ENCODE results near the gene BRPF1.

BRPF1 gene

DNA sequence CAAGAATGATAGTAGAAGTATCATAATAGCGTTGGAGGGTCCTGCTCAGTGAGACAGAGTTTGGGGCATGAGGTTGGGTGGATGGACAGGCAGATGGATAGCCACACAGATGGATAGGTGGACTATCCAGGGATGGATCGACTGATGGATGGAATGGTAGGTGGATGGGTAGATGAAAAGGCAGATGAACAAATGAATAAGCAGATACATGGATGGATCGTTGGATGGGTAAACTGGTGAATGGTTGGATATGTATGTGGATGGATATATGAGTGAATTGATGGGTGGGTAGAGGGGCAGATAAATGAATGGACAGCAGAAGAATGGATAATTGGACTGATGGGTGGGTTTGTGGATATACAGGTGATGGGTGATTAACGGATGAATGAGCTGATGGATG lies 18.4 kb upstream of the BRPF1 start:
- H3K27ac ChIP-seq: no peak overlapping the region
- DNase-seq: no peak
- TF ChIP-seq, protein P1, sequence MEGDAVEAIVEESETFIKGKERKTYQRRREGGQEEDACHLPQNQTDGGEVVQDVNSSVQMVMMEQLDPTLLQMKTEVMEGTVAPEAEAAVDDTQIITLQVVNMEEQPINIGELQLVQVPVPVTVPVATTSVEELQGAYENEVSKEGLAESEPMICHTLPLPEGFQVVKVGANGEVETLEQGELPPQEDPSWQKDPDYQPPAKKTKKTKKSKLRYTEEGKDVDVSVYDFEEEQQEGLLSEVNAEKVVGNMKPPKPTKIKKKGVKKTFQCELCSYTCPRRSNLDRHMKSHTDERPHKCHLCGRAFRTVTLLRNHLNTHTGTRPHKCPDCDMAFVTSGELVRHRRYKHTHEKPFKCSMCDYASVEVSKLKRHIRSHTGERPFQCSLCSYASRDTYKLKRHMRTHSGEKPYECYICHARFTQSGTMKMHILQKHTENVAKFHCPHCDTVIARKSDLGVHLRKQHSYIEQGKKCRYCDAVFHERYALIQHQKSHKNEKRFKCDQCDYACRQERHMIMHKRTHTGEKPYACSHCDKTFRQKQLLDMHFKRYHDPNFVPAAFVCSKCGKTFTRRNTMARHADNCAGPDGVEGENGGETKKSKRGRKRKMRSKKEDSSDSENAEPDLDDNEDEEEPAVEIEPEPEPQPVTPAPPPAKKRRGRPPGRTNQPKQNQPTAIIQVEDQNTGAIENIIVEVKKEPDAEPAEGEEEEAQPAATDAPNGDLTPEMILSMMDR (IDR thresholded peaks at IDR 0.05; ENCODE audit: low read depth, low read length): no peak
- no peaks in the 10 kb centered on the region for H3K36me3 ChIP-seq
- no peaks in the 10 kb centered on the region for H3K27me3 ChIP-seq (ENCODE audit: insufficient read depth, low read depth, severe bottlenecking)
- H3K9me3 ChIP-seq (ENCODE audit: severe bottlenecking): no peaks in the 10 kb centered on the region
- H3K4me3 ChIP-seq (ENCODE audit: low read depth, low read length): no peak overlapping the region

DNA sequence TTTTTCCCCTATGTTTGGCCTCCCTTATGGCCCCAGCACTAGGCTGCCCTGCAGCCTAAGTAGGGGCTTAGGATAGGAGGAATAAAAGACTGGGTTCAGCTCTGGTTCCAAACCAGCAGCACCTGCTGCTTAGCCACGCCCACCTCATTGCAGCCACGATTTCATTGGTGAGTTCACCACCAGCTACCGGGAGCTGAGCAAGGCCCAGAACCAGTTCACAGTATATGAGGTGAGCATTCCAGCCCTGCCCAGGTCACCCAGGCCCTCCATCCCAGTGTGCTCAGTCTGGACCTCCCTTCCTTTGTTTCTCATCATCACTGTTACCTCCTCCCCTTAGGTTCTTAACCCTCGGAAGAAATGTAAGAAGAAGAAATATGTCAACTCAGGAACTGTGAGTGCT lies 16.4 kb upstream of the BRPF1 start:
- no peak overlapping the region for H3K4me3 ChIP-seq (ENCODE audit: low read depth, low read length)

DNA sequence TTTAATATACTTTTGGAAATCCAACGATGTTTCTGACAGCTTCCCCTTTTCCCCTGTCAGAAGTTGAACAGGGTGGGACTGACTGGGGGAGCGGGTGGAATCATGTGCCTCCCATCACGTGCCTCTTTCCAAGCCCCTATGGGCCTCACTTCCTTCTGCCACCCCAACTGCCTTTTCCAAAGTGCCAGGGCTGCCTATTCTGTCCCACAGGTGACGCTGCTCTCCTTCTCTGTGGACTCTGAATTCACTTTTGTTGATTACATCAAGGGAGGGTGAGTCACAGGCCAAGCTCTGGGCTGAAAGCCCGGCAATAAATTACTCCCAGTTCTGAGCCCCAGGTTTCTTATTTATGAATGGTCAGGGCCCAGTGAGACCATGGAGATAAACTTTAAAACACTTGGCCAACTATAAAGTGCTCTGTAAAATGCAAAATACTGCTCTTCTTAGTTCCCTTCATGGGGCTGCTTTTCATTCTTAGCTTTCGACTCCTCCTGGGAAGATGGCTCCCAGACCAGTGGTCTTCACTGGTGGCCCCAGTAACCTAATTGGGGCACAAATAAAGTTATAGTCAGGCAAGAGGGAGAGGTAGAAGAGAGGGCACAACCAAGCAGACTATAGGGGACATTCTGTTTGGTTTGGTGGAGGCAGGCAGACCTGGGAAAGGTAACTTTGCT lies 15.6 kb upstream of the BRPF1 start:
- H3K27me3 ChIP-seq (ENCODE audit: insufficient read depth, low read depth, severe bottlenecking): no peaks in the 10 kb centered on the region
- TF ChIP-seq, protein P1 (IDR thresholded peaks at IDR 0.05; ENCODE audit: low read depth, low read length): no peak
- no peaks in the 10 kb centered on the region for H3K36me3 ChIP-seq
- no peak overlapping the region for H3K4me3 ChIP-seq (ENCODE audit: low read depth, low read length)
- no peak overlapping the region for H3K27ac ChIP-seq
- no peaks in the 10 kb centered on the region for H3K9me3 ChIP-seq (ENCODE audit: severe bottlenecking)
- DNase-seq: no peak

More for the DNA sequence above, 16.4 kb upstream of the BRPF1 start:
- H3K36me3 ChIP-seq: no peaks in the 10 kb centered on the region
- no peak overlapping the region for H3K27ac ChIP-seq
- TF ChIP-seq, protein P1 (IDR thresholded peaks at IDR 0.05; ENCODE audit: low read depth, low read length): no peak
- DNase-seq: no peak
- no peaks in the 10 kb centered on the region for H3K27me3 ChIP-seq (ENCODE audit: insufficient read depth, low read depth, severe bottlenecking)
- H3K9me3 ChIP-seq (ENCODE audit: severe bottlenecking): no peaks in the 10 kb centered on the region

DNA sequence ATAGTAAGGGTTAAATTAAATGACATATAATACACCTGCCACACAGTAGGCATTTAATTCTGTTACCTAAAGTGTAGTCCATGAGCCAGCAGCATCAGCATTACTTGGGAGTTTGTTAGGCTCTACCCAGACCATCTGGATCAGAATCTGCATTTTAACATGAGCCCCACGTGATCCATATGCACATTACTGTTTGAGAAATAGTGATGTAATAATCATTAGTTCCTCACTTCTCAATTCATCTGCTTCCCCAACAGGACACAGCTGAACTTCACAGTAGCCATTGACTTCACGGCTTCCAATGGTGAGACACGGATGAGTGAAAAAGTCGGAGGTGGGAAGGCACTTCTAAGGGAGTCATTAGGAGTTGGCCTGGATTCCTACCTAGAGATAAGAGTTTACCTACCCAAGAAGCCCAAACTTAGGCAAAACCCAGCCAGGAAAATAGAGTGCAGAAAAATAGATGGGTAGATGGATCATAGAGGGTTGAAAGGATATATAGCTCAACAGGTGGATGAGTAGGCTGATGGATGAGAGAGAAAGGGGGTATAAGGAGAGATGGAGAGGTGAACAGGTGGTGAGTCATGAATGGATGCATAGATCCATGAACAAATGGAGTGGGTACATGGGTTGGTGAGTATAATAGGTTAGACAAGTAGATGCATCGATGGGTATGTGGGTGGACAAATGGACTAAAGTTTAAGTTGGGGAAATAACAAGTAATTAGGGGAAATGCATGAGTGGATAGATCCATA lies 14.6 kb upstream of the BRPF1 start:
- no peaks in the 10 kb centered on the region for H3K36me3 ChIP-seq
- TF ChIP-seq, protein P1 (IDR thresholded peaks at IDR 0.05; ENCODE audit: low read depth, low read length): no peak
- no peak for DNase-seq
- no peaks in the 10 kb centered on the region for H3K9me3 ChIP-seq (ENCODE audit: severe bottlenecking)
- no peak overlapping the region for H3K4me3 ChIP-seq (ENCODE audit: low read depth, low read length)
- no peaks in the 10 kb centered on the region for H3K27me3 ChIP-seq (ENCODE audit: insufficient read depth, low read depth, severe bottlenecking)
- no peak overlapping the region for H3K27ac ChIP-seq

DNA sequence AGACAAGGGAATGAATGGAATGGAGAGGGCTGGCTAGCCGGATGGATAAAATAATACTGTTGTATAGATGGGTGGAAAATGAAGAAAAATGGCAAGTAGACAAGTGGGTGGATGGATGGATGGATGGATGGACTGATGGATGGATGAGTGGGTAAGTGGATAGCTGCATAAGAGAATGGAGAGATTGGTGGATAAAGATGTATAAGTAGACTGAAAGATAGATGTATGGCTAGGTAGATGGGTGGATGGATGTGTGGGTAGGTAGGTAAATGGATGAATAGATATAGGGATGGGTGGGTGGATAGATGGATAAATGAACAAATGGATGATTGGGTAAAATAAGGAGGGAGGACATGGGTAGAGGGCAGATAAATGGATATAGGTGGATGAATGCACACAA lies 14.0 kb upstream of the BRPF1 start:
- Histone ChIP-seq H3K4me3 (ENCODE audit: low read depth, low read length) (no peak overlapping the region), H3K9me3 (ENCODE audit: severe bottlenecking) (no peaks in the 10 kb centered on the region), H3K27me3 (ENCODE audit: insufficient read depth, low read depth, severe bottlenecking) (no peaks in the 10 kb centered on the region), H3K27ac (no peak overlapping the region), H3K36me3 (no peaks in the 10 kb centered on the region)
- DNase-seq: no peak
- TF ChIP-seq, protein P1 (IDR thresholded peaks at IDR 0.05; ENCODE audit: low read depth, low read length): no peak

Measured in WERI-Rb-1 (cell line).